K562 (cell line): Measurements from ENCODE around the gene DENND6B. TPM values are rescaled to one million over a fixed set of nuclear protein-coding genes. Genes with fewer than 3 reads are reported as not detected.
A peak's percentile ranks its signal among the peaks of the same experiment; 100 is the strongest.

Experiments
- CC2D1A ChIP-seq: fragments of 450-650 bp; IDR thresholded peaks from 2 replicates; pipeline ENCODE4 v1.6.1; 2017; ENCODE audit warnings: mild to moderate bottlenecking
- CREB1 ChIP-seq, 2 experiments: sonication (generic) in 1 of 2; formaldehyde crosslinking in 1 of 2; IDR thresholded peaks; 2 replicates each; pipeline versions ENCODE4 v1.6.1 to v1.8.0; 2012 to 2022; ENCODE audit warnings: inconsistent platforms in 1 of 2, mild to moderate bottlenecking in 1 of 2, missing genetic modification reagents in 1 of 2, moderate library complexity in 1 of 2
- E2F6 ChIP-seq, 2 experiments: IDR thresholded peaks; 2 replicates each; pipeline ENCODE4 v1.6.1; 2011; ENCODE audit warnings: borderline replicate concordance in 1 of 2, control low read depth in 1 of 2, low read depth in 1 of 2, low read length in 1 of 2, mild to moderate bottlenecking in 1 of 2, mixed read lengths in 1 of 2, moderate library complexity in 1 of 2; ENCODE audit not compliant: insufficient read depth in 1 of 2, insufficient read length in 1 of 2, poor library complexity in 1 of 2, severe bottlenecking in 1 of 2; ENCODE audit errors: extremely low read depth in 1 of 2
- FIP1L1 ChIP-seq: fragments of 200-400 bp; formaldehyde crosslinking; IDR thresholded peaks from 2 replicates; pipeline ENCODE4 v1.6.1; 2018; ENCODE audit warnings: mild to moderate bottlenecking, low read depth, low read length; ENCODE audit not compliant: poor library complexity, severe bottlenecking
- JUND ChIP-seq, 2 experiments: IDR thresholded peaks; 2 replicates in 1 of 2; 3 replicates in 1 of 2; pipeline ENCODE4 v1.6.1; 2011; ENCODE audit warnings: borderline replicate concordance in 2 of 2, low read depth in 2 of 2, low read length in 2 of 2, improper control_type of control experiment in 1 of 2, missing biosample characterization in 1 of 2, missing genetic modification characterization in 1 of 2, missing genetic modification reagents in 1 of 2
- MAFG ChIP-seq: fragments of 450-650 bp; conservative IDR thresholded peaks from 2 replicates; pipeline ENCODE4 v1.6.1; 2016; ENCODE audit warnings: missing genetic modification characterization, missing compliant biosample characterization
- SNIP1 ChIP-seq: fragments of 450-650 bp; IDR thresholded peaks from 2 replicates; pipeline ENCODE4 v1.7.1; 2017; ENCODE audit warnings: low read depth, mild to moderate bottlenecking
- TEAD4 ChIP-seq, 2 experiments: sonication (generic) in 1 of 2; formaldehyde crosslinking in 1 of 2; IDR thresholded peaks; 2 replicates each; pipeline versions ENCODE4 v1.6.1 to v1.8.0; 2012 to 2022; ENCODE audit warnings: borderline replicate concordance in 1 of 2, inconsistent platforms in 1 of 2, low read length in 1 of 2, mild to moderate bottlenecking in 1 of 2, missing genetic modification reagents in 1 of 2
- TFAP4 ChIP-seq: sonication (generic); formaldehyde crosslinking; IDR thresholded peaks from 2 replicates; pipeline ENCODE4 v1.8.0; 2022; ENCODE audit warnings: missing genetic modification reagents, mild to moderate bottlenecking, moderate library complexity, borderline replicate concordance
- VEZF1 ChIP-seq: fragments of 200-800 bp; sonication (Bioruptor generic); IDR thresholded peaks from 2 replicates; pipeline ENCODE4 v1.6.1; 2017; ENCODE audit warnings: missing genetic modification characterization, missing compliant biosample characterization
- ZBTB33 ChIP-seq: sonication (generic); formaldehyde crosslinking; IDR thresholded peaks from 2 replicates; pipeline ENCODE4 v1.8.1; 2023; ENCODE audit warnings: mild to moderate bottlenecking, missing genetic modification reagents
- ZNF655 ChIP-seq: fragments of 250-450 bp; sonication (Bioruptor Pico); IDR thresholded peaks from 2 replicates; pipeline ENCODE4 v1.5.0; 2021
- ZNF740 ChIP-seq, 3 experiments: fragments of 200-800 bp in 1 of 3; sonication (Bioruptor generic) in 1 of 3; sonication (generic) in 1 of 3; formaldehyde crosslinking in 1 of 3; IDR thresholded peaks; 2 replicates each; pipeline versions ENCODE4 v1.6.1 to v1.8.0; 2016 to 2022; ENCODE audit warnings: mild to moderate bottlenecking in 2 of 3, missing compliant biosample characterization in 2 of 3, missing genetic modification characterization in 2 of 3, missing genetic modification reagents in 1 of 3
- ZNF766 ChIP-seq: fragments of 200-800 bp; sonication (Bioruptor generic); conservative IDR thresholded peaks from 2 replicates; pipeline ENCODE4 v1.6.1; 2016; ENCODE audit warnings: missing genetic modification characterization, missing compliant biosample characterization
- ZSCAN29 ChIP-seq: fragments of 450-650 bp; IDR thresholded peaks from 2 replicates; pipeline ENCODE4 v1.6.1; 2017
- polyA plus RNA-seq, 8 experiments: library from polyadenylated mRNA; depleted of rRNA in 4 of 8; stranded (reverse) in 5 of 8; unstranded in 3 of 8; fragments of >200 nt; fragmentation: Nextera tagmentation in 2 of 8; fragmentation: Illumina TruSeq in 1 of 8; extraction: Ambion mirVana in 2 of 8; extraction: Trizol in 1 of 8; gene quantifications; 2 replicates each; pipeline versions ENCODE4 v1.2.1 to v1.2.3, GENCODE V29; 2011 to 2014; ENCODE audit warnings: inconsistent platforms in 1 of 8, missing spikeins in 1 of 8
- total RNA-seq, 7 experiments: library from RNA; depleted of rRNA in 6 of 7; stranded (reverse); fragments of >200 nt in 6 of 7; fragmentation: Illumina TruSeq in 2 of 7; extraction: Trizol in 2 of 7; gene quantifications; 2 replicates each; pipeline versions ENCODE4 v1.2.1 to v1.2.3, GENCODE V29; 2011 to 2021; ENCODE audit warnings: low replicate concordance in 1 of 7

The DENND6B gene
- total and polyA plus RNA-seq, 9 of the 15 experiments (the other 6 are each of a cell fraction or from before 2014, with no cell fraction given), result 0.07 to 3.7 (median 1.5) TPM

GRCh38 chr22:50341977-50342650 lies 15.3 kb upstream of the DENND6B start (continued):
- TF ChIP-seq E2F6 (IDR thresholded peaks at IDR 0.05; ENCODE audit: borderline replicate concordance in 1 of 2, extremely low read depth in 1 of 2, insufficient read depth in 1 of 2, insufficient read length in 1 of 2, low read depth in 1 of 2, low read length in 1 of 2, poor library complexity in 1 of 2, severe bottlenecking in 1 of 2) (peak in 1 of 2 experiments; percentile 20), JUND (IDR thresholded peaks at IDR 0.05; ENCODE audit: borderline replicate concordance, low read depth, low read length) (0 out of 2 replicates have a peak, but pooled peaks have one; percentile 9), JUND (tag; IDR thresholded peaks at IDR 0.05; ENCODE audit: borderline replicate concordance, low read depth, low read length) (no peak), TEAD4 (IDR thresholded peaks at IDR 0.05; ENCODE audit: low read length) (peak; percentile 25; the same call in 1 of the 2 replicates), TEAD4 (CRISPR knock-in tag; IDR thresholded peaks at IDR 0.05; ENCODE audit: borderline replicate concordance) (no peak), FIP1L1 (no peak), SNIP1 (no peak), CREB1 (IDR thresholded peaks at IDR 0.05) (no peak), CREB1 (CRISPR knock-in tag; IDR thresholded peaks at IDR 0.05) (0 out of 2 replicates have a peak, but pooled peaks have one; percentile 16), ZNF766 (CRISPR knock-in tag) (no peak), CC2D1A (0 out of 2 replicates have a peak, but pooled peaks have one; percentile 28), MAFG (tag) (no peak), ZNF655 (CRISPR knock-in tag) (no peak), TFAP4 (peak; percentile 92), ZBTB33 (CRISPR knock-in tag) (peak; percentile 26; the same call in 1 of the 2 replicates), ZNF740 (CRISPR knock-in tag; IDR thresholded peaks at IDR 0.05) (0 out of 2 replicates have a peak, but pooled peaks have one; percentile 80), ZNF740 (tag; IDR thresholded peaks at IDR 0.05) (no peak), ZSCAN29 (peak; percentile 65; the same call in 1 of the 2 replicates), VEZF1 (CRISPR knock-in tag) (0 out of 2 replicates have a peak, but pooled peaks have one; percentile 5)
